Stomach (tissue), 4 donors: Measurements from ENCODE around the gene BANF1.

Experiments
- CTCF ChIP-seq, 7 experiments: fragments of 450-650 bp in 4 of 7; fragments of 200-600 bp in 3 of 7; sonication (generic) in 3 of 7; IDR thresholded peaks; one replicate each; pipeline ENCODE4 v1.5.1; 2016 to 2019; ENCODE audit warnings: antibody characterized with exemption in 7 of 7, control low read depth in 2 of 7, mild to moderate bottlenecking in 1 of 7
- EP300 ChIP-seq: sonication (generic); formaldehyde crosslinking; IDR thresholded peaks from one replicate; pipeline ENCODE4 v1.6.1; 2017; ENCODE audit warnings: antibody characterized with exemption
- POLR2A ChIP-seq, 4 donors: fragments of 450-650 bp; IDR thresholded peaks; one replicate each; pipeline ENCODE4 v1.6.1; 2016; ENCODE audit warnings: antibody characterized with exemption in 4 of 4, control low read depth in 2 of 4, mild to moderate bottlenecking in 1 of 4, moderate library complexity in 1 of 4
- POLR2AphosphoS5 ChIP-seq, 3 donors: sonication (generic); formaldehyde crosslinking; IDR thresholded peaks; one replicate each; pipeline ENCODE4 v1.6.1; 2016; ENCODE audit warnings: antibody characterized with exemption in 3 of 3

GRCh38 chr11:66016793-66017177, 14.5 kb downstream of the BANF1 start:
- no peak for TF ChIP-seq POLR2AphosphoS5 (IDR thresholded peaks at IDR 0.05)
- TF ChIP-seq CTCF (IDR thresholded peaks at IDR 0.05) = no peak
- no peak for TF ChIP-seq POLR2A (IDR thresholded peaks at IDR 0.05)
- no peak for TF ChIP-seq EP300
